Thyroid gland (tissue), 4 donors: ENCODE results near the gene ATP8B1.

ENCODE experiments used
- CTCF ChIP-seq, 6 experiments: fragments of 200-600 bp in 3 of 6; fragments of 450-650 bp in 3 of 6; sonication (generic) in 3 of 6; IDR thresholded peaks; one replicate each; pipeline ENCODE4 v1.5.1; 2016 to 2019; ENCODE audit warnings: antibody characterized with exemption in 6 of 6, mild to moderate bottlenecking in 2 of 6, inconsistent platforms in 1 of 6, moderate library complexity in 1 of 6
- POLR2A ChIP-seq, 2 donors: fragments of 450-650 bp; IDR thresholded peaks; one replicate each; pipeline ENCODE4 v1.6.1; 2017; ENCODE audit warnings: antibody characterized with exemption in 2 of 2, mild to moderate bottlenecking in 2 of 2, moderate library complexity in 1 of 2

- TF ChIP-seq POLR2A (IDR thresholded peaks at IDR 0.05) (no peak), CTCF (IDR thresholded peaks at IDR 0.05) (no peak)
Measured at GRCh38 chr18:57709335-57709734, 93.8 kb downstream of the ATP8B1 start.
